GM19395 (cell line): Measurements from ENCODE around the gene AQP7.
A peak's percentile ranks its signal among the peaks of the same experiment; 100 is the strongest.
"Not testable (repeated sequence)": the region's sequence is repeated elsewhere in the genome, so short reads cannot be mapped to it uniquely, and the experiment has no call there.

Experiments
- ATAC-seq: cut with Tn5 transposase; IDR thresholded peaks from one replicate; pipeline ENCODE4 v1.9.1; 2021; ENCODE audit warnings: mild to moderate bottlenecking, moderate library complexity; ENCODE audit not compliant: unreplicated experiment

The AQP7 gene

GRCh38 chr9:33402371-33402770 is at the start of gene AQP7:
Gene AQP7 (minus strand): TSS chr9:33402568. CDS start chr9:33401262, 1,306 bp downstream.
- not testable (repeated sequence) for ATAC-seq

GRCh38 chr9:33450621-33451146 is 48.3 kb upstream of the AQP7 start:
- ATAC-seq, result no peak

GRCh38 chr9:33449715-33450114 is 47.3 kb upstream of the AQP7 start:
- no peak for ATAC-seq

DNA sequence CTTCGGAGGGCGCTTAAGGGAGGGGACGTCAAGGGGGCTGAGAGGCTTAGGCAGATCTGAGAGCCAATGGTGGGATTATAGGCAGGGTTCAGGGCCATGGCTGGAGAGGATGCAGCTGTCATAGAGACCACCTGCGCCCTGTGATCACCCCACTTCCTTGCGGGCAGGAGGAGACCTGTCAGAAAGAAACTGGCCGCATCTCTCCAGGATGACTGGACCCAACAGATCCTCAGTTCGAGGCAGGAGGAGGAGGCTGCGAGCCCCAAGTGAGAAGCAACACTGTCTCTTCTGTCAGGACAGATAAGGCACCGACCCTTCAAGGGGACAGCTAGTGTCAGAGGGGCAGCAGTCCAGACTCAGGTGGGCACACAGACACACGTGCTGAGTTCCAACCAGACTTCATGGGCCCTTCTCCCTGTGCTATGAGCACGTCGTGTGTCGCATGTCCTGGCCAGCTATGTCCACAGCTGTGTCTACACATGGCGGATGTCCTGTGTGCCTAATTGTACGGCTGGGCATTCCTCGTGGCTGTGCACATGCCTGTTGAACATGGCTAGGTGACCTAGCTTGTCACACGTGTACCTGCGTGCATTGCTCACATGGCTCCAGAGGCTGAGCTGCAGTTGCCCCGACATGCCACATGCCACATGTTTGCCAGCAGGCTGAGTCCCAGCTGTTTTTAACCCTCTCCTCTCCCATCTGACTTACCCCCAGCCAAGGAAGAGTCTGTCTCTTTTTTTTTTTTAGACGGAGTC is 45.6 kb upstream of the AQP7 start:
- ATAC-seq, result no peak

DNA sequence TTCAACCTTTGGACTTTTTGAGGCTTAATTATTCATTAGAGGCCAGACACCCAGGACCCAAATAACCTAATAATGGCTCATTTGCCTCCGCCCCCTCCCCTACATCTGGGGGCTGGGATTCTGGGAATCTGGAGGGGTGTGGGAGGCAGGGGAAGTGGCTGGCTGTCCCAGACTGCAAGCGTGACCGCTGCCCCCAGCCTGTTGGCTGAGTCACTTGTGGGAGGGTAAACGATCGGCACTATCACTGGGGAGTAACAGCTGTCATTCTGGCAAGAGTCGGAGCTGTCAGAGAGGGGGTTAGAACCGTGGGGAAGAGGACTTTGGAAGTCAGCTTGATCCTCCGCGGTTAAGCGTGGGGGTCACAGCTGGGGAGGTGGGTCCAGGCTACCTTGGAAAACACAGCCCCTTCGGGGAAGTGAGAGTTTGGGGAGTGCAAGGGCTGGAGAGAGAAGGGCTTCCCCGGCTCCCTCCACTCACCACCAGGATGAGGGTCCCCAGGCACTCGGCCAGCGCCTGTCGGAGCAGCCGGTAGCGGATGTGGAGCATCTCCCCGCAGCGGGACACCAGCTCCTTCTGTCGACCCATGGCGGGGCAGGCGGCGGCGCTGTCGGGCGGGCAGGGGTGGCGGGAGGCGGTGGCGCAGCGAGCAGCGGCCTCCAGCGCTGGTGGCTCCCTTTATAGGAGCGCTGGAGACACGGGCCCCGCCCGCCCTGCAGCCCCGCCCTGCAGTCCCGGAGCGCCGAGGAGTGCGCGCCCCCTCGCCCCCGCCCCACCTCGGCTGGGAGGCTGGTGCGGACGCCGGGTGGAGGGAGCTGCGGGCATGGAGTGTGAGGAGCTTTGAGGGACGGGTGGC is 44.8 kb upstream of the AQP7 start, which contains the start of gene AQP3:
TSS of gene AQP3 (minus strand) at position 648 of the 853 bp plus-strand sequence. CDS start at position 585, 63 bp downstream.
- ATAC-seq, result peak; percentile 39

DNA sequence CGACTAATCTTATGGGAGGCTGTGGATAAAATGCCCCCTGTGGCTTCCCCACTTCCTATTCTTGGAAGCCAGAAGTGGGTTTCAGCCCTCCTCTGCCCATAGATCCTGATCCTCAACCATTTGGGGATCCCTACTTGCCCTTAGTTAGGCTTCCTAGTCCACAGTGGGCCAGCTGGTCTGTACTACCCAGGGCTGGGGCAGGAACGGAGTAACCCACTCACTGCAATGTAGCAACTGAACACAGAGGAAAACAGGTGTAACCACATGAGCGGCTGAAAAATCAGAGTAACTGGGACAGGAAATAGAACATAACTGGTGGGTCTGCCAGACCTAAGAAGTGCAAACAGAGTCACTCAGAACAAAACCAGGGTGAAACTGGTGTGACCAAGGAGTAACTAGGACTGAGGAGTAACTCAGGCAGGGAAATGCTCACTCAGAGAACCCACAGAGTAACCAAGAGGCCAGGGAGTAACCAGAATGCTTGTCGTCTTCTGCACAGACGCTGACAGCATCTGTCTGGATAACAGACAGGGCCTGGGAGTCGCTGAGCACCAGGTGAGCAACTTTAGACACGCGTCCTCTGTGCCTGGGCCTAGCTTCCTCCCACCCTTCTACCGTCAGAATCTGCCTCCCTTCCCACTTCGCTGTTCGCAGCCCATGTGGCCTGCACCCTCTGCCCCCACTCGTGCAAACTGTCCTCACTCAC is 44.0 kb upstream of the AQP7 start:
- ATAC-seq, result peak; percentile 94

- no peak for ATAC-seq
Measured at GRCh38 chr9:33445389-33446239, 43.2 kb upstream of the AQP7 start.

DNA sequence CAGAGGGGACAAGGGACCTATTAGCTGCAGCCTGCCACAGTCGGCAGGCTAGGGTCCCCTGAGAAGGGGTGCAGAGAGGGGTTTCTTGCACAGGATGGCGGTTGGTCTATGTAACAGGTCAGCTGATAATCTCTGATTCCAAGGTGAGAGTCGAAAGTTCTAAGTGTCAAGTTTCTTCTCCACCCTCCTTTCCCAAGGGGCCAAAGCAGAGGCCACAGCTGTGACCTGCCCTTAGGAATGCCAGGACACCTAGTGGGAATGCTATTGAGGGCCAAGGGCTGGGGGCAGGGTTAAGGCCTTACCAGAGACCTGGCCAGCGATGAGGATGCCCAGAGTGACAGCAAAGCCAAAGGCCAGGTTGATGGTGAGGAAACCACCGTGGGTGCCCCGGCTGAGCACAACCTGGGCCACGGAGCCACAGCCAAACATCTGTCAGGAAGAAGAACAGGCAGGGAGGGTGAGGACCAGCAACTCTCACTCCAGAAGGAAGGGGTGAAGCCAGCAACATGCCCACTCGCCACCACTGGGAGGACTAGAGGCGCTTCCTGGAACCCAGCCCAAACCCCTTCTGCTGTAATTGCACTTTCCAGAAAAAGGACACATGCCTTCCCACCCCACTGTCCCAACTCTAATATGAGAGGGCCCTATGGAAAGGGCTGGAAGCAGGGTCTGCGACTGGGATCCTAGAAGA is 41.2 kb upstream of the AQP7 start:
- ATAC-seq, result no peak

- ATAC-seq, result no peak
Measured at GRCh38 chr9:33443047-33443446, 40.7 kb upstream of the AQP7 start.

DNA sequence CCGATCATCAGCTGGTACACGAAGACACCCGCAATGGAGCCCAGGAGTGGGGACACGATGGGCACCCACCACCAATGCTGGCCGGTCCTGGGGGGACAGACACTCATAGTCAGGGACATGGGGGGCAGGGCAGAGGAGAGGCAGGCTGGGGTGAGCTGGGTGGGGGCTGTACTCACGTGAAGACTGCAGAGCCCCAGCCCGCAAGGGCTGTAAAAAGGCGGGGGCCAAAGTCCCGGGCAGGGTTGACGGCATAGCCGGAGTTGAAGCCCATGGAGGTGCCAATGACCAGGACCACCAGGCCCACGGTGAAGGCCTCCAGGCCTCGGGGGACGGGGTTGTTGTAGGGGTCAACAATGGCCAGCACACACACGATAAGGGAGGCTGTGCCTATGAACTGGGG is 39.8 kb upstream of the AQP7 start:
- no peak for ATAC-seq

DNA sequence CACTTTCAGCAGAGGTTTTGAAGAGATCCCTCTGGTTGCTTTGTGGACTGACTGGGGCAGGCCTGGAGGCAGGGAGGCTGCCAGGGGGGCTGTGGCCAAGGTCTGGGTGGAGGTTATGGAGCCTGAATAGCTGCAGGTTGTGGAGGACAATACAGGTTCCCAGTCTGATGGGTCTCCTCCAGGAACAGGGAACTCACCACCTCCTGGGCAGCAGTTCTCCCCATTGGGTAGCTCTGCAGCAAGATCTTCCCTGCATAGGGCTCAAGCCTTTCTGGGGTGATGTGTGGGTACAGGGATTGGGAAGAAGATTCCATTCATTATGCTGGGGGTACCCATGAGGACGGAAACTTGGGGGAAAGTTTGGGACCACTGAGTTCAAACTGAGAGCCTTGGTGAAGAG is 38.2 kb upstream of the AQP7 start:
- ATAC-seq, result no peak

DNA sequence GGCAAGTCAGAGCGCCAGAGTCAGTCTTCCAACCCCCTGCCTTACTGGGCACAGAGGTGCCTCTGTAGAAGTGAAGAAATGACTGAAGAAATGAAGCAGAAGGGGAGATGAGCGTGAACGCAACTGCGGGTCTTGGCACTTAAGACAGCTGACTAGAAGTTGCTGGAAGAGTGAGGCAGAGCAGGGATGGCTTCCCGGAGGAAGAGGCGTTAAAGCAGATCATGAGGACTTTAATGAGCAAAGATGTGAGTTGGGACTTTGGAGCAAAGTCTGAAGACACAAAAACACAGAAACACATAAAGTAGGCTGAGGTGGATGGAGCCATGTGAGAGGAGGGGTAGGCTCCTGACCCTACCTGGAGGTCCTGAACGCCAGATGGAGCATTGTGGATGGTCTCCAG is 37.8 kb upstream of the AQP7 start:
- no peak for ATAC-seq

DNA sequence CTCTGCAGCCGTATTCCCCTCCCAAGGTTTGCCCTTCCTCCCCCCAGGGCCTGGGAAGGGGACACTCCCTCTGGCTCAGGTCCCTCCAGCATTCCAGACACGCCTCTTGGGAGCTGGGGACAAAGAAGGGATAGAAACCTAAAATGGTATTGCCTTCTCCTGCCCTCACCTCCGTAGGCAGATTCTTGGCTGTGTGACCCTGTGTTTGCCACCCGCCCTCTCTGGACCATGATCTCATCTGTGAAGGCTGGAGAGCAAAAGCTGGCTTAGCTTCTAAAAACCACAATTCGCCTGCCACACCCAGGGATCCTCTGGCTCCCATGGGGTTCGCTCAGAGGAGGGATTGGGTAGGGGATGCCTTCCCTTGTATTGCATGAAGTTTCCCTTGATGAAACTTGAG is 37.4 kb upstream of the AQP7 start:
- ATAC-seq, result no peak

GRCh38 chr9:33438926-33439680 is 36.7 kb upstream of the AQP7 start:
- no peak for ATAC-seq

DNA sequence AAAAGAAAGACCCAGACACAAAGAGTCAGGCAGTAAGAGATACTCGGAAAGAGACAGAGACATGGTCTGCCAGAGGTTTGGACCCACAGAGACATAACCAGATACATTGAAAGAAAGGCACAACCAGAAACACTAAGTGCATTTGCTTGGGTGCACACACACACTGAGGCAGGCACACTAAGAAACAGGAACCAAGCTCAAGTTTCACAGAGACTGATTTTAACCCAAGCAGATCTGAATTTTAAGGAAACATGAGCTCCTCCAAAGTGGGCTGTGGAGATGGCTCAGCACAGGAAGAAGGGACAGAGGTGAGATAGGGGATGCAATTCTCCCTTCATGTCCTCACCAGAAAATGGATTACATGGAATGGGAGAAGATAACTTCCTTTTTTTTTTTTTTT is 35.5 kb upstream of the AQP7 start:
- ATAC-seq, result no peak

DNA sequence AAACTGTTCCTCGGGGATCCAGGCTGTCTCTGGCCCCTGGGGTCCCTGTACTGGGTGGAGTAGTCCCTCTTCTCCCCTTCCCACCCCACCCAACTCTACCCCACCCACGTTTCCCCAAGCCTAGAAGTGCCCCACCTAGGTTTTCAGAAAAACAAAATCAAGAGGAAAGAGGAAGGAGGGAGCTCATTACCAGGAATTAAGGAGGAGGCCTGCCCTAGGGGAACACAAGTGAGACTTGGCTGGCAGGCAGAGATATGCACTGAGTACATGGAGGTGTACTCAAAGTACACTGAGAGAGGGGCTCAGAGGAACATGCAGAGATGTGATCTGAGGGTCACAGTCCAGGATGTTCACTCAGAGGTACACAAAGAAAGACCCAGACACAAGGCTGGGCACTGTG is 34.8 kb upstream of the AQP7 start:
- ATAC-seq, result no peak

GRCh38 chr9:33436445-33436844 is 34.1 kb upstream of the AQP7 start:
- ATAC-seq, result no peak

DNA sequence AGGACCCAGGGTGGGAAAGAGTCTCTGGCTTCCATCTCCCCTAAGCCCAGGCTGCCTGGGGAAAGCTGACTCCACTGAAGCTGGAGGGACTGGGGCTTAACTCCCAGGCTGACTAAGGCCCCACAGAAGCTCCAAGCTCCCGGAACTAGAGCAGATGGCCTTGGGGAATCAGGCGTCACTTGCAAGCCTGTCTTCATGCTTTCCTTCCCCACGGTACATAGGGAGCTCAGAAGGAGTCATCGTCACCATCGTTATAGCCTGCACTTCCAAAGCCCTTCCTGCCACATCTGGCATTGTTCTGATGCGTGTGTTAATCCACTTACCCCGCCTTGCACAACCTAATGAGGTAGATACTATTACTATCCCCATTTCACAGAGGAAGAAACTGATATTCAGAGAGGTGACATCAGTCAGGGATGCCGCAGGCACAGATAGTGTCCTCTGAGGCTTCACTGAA is 33.5 kb upstream of the AQP7 start:
- ATAC-seq, result no peak
